Measurements from ENCODE around the gene LMF1.

LMF1 gene

DNA sequence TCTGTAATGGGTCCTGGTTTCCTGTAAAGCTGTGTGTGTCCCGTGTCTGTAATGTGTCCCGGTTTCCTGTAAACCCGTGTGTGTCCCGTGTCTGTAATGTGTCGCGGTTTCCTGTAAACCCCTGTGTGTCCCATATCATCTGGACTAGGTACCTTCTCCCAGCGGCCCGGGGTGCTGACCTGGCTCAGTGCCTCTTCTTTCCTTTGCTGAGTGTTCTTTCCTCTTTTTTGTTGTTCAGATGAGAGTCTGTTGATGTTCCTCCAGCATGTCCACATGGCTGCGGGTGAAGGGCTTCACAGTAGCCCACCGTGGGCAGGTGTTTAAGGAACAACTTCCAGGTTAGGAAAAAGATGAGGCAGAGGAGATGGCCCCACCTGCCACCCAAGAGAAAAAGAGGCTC lies 123.6 kb downstream of the LMF1 start:
- Histone ChIP-seq H3K4me1 (no peaks in the 10 kb centered on the region), H3K9me3 (peaks cover 7% of the 10 kb centered on the region; the same call in 1 of the 2 replicates), H3K27me3 (peaks cover 31% of the 10 kb centered on the region), H3K4me3 (ENCODE audit: low read depth, low read length) (no peak overlapping the region), H3K36me3 (no peaks in the 10 kb centered on the region)
- DNase-seq, result no peak
- TF ChIP-seq, protein P1, sequence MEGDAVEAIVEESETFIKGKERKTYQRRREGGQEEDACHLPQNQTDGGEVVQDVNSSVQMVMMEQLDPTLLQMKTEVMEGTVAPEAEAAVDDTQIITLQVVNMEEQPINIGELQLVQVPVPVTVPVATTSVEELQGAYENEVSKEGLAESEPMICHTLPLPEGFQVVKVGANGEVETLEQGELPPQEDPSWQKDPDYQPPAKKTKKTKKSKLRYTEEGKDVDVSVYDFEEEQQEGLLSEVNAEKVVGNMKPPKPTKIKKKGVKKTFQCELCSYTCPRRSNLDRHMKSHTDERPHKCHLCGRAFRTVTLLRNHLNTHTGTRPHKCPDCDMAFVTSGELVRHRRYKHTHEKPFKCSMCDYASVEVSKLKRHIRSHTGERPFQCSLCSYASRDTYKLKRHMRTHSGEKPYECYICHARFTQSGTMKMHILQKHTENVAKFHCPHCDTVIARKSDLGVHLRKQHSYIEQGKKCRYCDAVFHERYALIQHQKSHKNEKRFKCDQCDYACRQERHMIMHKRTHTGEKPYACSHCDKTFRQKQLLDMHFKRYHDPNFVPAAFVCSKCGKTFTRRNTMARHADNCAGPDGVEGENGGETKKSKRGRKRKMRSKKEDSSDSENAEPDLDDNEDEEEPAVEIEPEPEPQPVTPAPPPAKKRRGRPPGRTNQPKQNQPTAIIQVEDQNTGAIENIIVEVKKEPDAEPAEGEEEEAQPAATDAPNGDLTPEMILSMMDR (IDR thresholded peaks at IDR 0.05; ENCODE audit: low read depth, low read length), result no peak

DNA sequence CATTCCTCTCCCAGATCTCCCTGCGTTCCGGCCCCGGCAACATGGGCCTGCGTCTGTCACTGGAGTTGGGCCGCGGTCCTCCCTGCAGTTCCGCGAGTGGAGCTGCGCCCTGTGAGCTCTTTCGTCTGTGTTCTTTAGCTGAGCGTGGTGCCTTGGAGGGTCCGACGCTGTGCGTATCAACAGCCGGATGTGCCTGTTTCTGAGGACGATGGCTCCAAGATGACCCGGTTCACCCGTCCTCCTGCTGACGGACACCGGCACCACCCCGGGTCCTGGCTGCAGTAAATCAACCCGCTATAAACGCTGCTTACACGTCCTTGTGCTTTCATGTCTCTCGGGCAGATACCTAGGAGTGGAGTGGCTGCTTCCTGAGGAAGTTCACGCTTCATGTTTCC lies 125.4 kb downstream of the LMF1 start:
- TF ChIP-seq, protein P1 (IDR thresholded peaks at IDR 0.05; ENCODE audit: low read depth, low read length), result no peak
- Histone ChIP-seq H3K36me3 (no peaks in the 10 kb centered on the region), H3K9me3 (peaks cover 3% of the 10 kb centered on the region; the same call in 1 of the 2 replicates), H3K27me3 (peaks cover 31% of the 10 kb centered on the region), H3K4me1 (no peaks in the 10 kb centered on the region), H3K4me3 (ENCODE audit: low read depth, low read length) (no peak overlapping the region)
- DNase-seq, result no peak

DNA sequence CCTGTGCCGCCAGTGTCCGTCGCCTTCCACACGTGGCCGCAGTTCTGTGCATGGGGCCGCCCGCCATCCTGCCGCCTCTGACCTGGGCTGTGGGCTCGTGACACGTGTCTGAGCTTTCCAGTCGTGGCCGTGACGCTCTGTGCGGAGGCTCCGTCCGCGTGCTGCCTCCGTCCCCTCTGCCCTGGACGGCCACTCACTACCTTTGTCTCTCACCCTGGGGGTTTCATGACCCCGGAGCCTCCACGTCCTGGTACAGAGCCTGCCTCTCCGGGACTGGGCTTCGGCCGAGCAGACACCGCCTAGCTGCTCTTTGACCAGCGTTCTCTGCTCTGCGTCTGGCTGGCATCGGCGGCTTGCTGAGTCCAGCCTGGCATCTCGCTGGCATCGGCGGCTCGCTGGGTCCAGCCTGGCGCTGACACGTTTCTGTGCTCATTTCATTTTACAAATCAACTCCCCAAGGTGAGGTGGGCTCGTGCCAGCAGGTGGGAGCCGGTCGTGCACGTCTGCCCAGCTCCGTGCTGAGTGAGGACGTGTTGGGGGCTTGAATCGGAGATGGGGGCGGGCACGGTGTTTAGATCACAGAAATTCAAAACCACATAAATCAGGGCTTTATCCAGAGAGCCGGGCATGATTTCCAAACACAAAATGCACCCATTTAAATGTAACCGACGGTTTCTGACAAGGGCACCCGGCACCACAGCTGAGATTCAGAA lies 126.0 kb downstream of the LMF1 start:
- no peak for DNase-seq
- H3K4me1 ChIP-seq, result no peaks in the 10 kb centered on the region
- no peak overlapping the region for H3K4me3 ChIP-seq (ENCODE audit: low read depth, low read length)
- H3K27me3 ChIP-seq, result peaks cover 31% of the 10 kb centered on the region
- H3K9me3 ChIP-seq, result no peaks in the 10 kb centered on the region; the same call in 1 of the 2 replicates
- H3K36me3 ChIP-seq, result no peaks in the 10 kb centered on the region
- TF ChIP-seq, protein P1 (IDR thresholded peaks at IDR 0.05; ENCODE audit: low read depth, low read length), result no peak

DNA sequence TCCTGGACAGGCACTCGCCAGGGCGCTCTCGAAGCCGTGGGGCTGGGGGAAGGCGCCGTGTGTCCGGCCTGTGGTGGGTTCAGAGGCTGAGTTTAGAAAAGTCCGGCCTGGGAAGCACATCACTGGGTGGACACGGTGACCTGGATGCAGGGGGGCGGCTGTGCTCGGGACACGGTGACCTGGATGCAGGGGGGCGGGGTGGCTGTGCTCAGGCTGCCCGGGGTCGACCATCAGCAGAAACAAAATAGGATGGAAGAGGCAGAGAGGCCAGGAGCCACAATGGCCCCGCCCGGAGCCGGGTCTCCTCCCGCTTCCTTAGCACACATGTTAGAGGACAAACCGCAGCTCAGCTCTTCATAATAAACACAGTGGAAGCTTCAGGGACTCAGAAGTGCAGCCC lies 127.0 kb downstream of the LMF1 start:
- no peaks in the 10 kb centered on the region for H3K4me1 ChIP-seq
- no peak overlapping the region for H3K4me3 ChIP-seq (ENCODE audit: low read depth, low read length)
- TF ChIP-seq, protein P1 (IDR thresholded peaks at IDR 0.05; ENCODE audit: low read depth, low read length), result no peak
- H3K36me3 ChIP-seq, result no peaks in the 10 kb centered on the region
- DNase-seq, result no peak
- H3K9me3 ChIP-seq, result no peaks in the 10 kb centered on the region; the same call in 1 of the 2 replicates
- peaks cover 31% of the 10 kb centered on the region for H3K27me3 ChIP-seq

DNA sequence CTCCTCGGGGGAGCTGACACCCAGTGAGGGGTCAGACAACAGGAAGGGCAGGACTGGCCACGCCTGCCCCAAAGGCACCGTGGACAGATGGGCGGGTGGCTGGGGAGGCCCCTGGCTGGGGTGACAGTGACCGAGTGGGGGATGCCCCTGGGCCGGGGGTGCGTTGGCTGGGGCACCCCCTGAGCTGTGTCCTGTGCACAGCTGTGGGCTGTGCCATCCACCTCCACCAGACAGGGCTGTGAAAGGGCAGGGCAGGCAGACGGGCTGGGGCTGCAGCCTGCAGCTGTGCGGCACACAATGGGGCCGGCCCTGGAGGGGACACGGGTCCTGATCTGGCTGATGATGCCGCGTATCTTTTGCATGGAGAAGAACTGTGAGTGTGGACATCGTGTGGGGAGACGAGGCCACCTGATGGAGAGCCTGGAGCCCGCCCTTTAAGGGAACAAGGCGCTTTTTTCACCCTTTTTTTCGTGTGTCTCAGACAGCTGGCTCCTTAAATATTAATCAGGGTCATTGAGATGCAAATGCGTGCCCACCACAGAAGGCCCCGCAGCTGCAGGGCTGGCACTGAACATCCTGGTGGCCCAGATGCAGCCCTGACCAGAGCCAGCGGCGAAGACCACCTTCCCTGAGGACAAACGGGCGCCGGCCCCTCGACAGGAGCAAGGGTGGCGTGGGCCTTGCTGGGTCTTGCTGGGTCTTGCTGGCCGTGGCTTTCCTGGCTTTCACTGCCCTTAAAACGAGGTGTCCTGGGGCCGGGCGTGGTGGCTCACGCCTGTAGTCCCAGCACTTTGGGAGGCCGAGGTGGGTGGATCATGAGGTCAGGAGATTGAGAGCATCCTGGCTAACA lies 127.8 kb downstream of the LMF1 start:
- DNase-seq, result no peak
- Histone ChIP-seq H3K4me1 (no peaks in the 10 kb centered on the region), H3K4me3 (ENCODE audit: low read depth, low read length) (no peak overlapping the region), H3K9me3 (no peaks in the 10 kb centered on the region; the same call in 1 of the 2 replicates), H3K27me3 (peaks cover 31% of the 10 kb centered on the region), H3K36me3 (no peaks in the 10 kb centered on the region)
- TF ChIP-seq, protein P1 (IDR thresholded peaks at IDR 0.05; ENCODE audit: low read depth, low read length), result no peak
